ENCODE measurements around the gene BCL11A. TPM values are rescaled to one million over a fixed set of nuclear protein-coding genes. Genes with fewer than 3 reads are reported as not detected.

Gene BCL11A
- total RNA-seq, 6 donors from 2014 or later = 2.7 to 12.7 (median 5.4) TPM

GRCh38 chr2:60557486-60557864 lies 4.0 kb upstream of the BCL11A start:
- Histone ChIP-seq H3K27ac (no peak overlapping the region), H3K36me3 (no peaks in the 10 kb centered on the region), H3K27me3 (peaks cover 0 to 23% (median 11%) of the 10 kb centered on the region in 4 donors), H3K4me3 (peak overlapping the region in 3 of 4 donors; percentile 14 to 23 (median 18)), H3K9me3 (no peaks in the 10 kb centered on the region), H3K4me1 (peaks cover 25 to 50% (median 40%) of the 10 kb centered on the region in 4 donors)
- ATAC-seq (ENCODE audit: low FRiP score in 2 of 2) = no peak
- DNase-seq = peak in 1 of 2 donors; percentile 25
- no peak for TF ChIP-seq POLR2AphosphoS5 (IDR thresholded peaks at IDR 0.05)
- no peak for TF ChIP-seq POLR2A (IDR thresholded peaks at IDR 0.05)
- WGBS, 2 donors = 3 to 4% methylated on average over 12 of the region's 12 CpGs

GRCh38 chr2:60556576-60557485 lies 3.4 kb upstream of the BCL11A start:
- 6% methylated on average over 30 to 31 of the region's 31 CpGs for WGBS, 2 donors
- DNase-seq = peak; percentile 40 to 42
- ATAC-seq (ENCODE audit: low FRiP score in 2 of 2) = no peak
- Histone ChIP-seq H3K9me3 (no peaks in the 10 kb centered on the region), H3K36me3 (no peaks in the 10 kb centered on the region), H3K4me3 (peak overlapping the region in 3 of 4 donors; percentile 14 to 23 (median 18)), H3K27ac (no peak overlapping the region), H3K27me3 (peaks cover 0 to 28% (median 14%) of the 10 kb centered on the region in 4 donors), H3K4me1 (peaks cover 32 to 57% (median 46%) of the 10 kb centered on the region in 4 donors)
- no peak for TF ChIP-seq POLR2AphosphoS5 (IDR thresholded peaks at IDR 0.05)
- no peak for TF ChIP-seq POLR2A (IDR thresholded peaks at IDR 0.05)
- no peak for TF ChIP-seq CTCF (IDR thresholded peaks at IDR 0.05)
- TF ChIP-seq EP300 (IDR thresholded peaks at IDR 0.05) = no peak

- no peaks in the 10 kb centered on the region for H3K9me3 ChIP-seq
- no peak overlapping the region for H3K4me3 ChIP-seq
- DNase-seq (no peak), ATAC-seq (ENCODE audit: low FRiP score in 2 of 2) (no peak)
- peaks cover 38 to 63% (median 51%) of the 10 kb centered on the region in 4 donors for H3K4me1 ChIP-seq
- no peak overlapping the region for H3K27ac ChIP-seq
- H3K36me3 ChIP-seq = no peaks in the 10 kb centered on the region
- peaks cover 0 to 34% (median 16%) of the 10 kb centered on the region in 4 donors for H3K27me3 ChIP-seq
- WGBS, 2 donors = 31 to 45% methylated on average over 5 of the region's 5 CpGs
- TF ChIP-seq CTCF (IDR thresholded peaks at IDR 0.05) (no peak), EP300 (IDR thresholded peaks at IDR 0.05) (no peak), POLR2AphosphoS5 (IDR thresholded peaks at IDR 0.05) (no peak), POLR2A (IDR thresholded peaks at IDR 0.05) (no peak)
Measured at GRCh38 chr2:60556175-60556574, 2.7 kb upstream of the BCL11A start.

GRCh38 chr2:60555783-60556139 lies 2.3 kb upstream of the BCL11A start:
- peak overlapping the region in 3 of 4 donors; percentile 70 to 82 (median 75) for H3K4me3 ChIP-seq
- H3K4me1 ChIP-seq = peaks cover 42 to 67% (median 56%) of the 10 kb centered on the region in 4 donors
- H3K9me3 ChIP-seq = no peaks in the 10 kb centered on the region
- WGBS, 2 donors = 19% methylated on average over 5 of the region's 5 CpGs
- DNase-seq = no peak
- ATAC-seq (ENCODE audit: low FRiP score in 2 of 2) = no peak
- peaks cover 0 to 35% (median 17%) of the 10 kb centered on the region in 4 donors for H3K27me3 ChIP-seq
- no peaks in the 10 kb centered on the region for H3K36me3 ChIP-seq
- TF ChIP-seq EP300 (IDR thresholded peaks at IDR 0.05) (no peak), POLR2AphosphoS5 (IDR thresholded peaks at IDR 0.05) (no peak), CTCF (IDR thresholded peaks at IDR 0.05) (no peak), POLR2A (IDR thresholded peaks at IDR 0.05) (no peak)
- peak overlapping the region in 1 of 4 donors; percentile 25 for H3K27ac ChIP-seq

GRCh38 chr2:60555066-60555782 lies 1.8 kb upstream of the BCL11A start:
- WGBS, 2 donors = 1% methylated on average over 37 to 43 of the region's 43 CpGs
- H3K4me1 ChIP-seq = peaks cover 48 to 73% (median 60%) of the 10 kb centered on the region in 4 donors
- no peaks in the 10 kb centered on the region for H3K36me3 ChIP-seq
- DNase-seq (peak; percentile 65 to 90), ATAC-seq (ENCODE audit: low FRiP score in 2 of 2) (peak; percentile 51 to 60)
- peaks cover 0 to 35% (median 18%) of the 10 kb centered on the region in 4 donors for H3K27me3 ChIP-seq
- H3K9me3 ChIP-seq = no peaks in the 10 kb centered on the region
- TF ChIP-seq CTCF (IDR thresholded peaks at IDR 0.05) = peak in 2 of 6 experiments; percentile 22 to 31
- no peak for TF ChIP-seq POLR2AphosphoS5 (IDR thresholded peaks at IDR 0.05)
- TF ChIP-seq EP300 (IDR thresholded peaks at IDR 0.05) = no peak
- TF ChIP-seq POLR2A (IDR thresholded peaks at IDR 0.05) = no peak
- peak overlapping the region in 2 of 4 donors; percentile 25 to 78 for H3K27ac ChIP-seq
- peak overlapping the region; percentile 55 to 82 (median 72) for H3K4me3 ChIP-seq

Data from upper lobe of left lung (tissue), 6 donors.